Measurements from ENCODE around the gene TMEM225. TPM values are rescaled to one million over a fixed set of nuclear protein-coding genes. Genes with fewer than 3 reads are reported as not detected.
"Not testable (repeated sequence)": the region's sequence is repeated elsewhere in the genome, so short reads cannot be mapped to it uniquely, and the experiment has no call there.

The TMEM225 gene
- total RNA-seq (2014; rRNA removed; shearing (Covaris generic)) = not detected in 2 replicates

- no peak for DNase-seq (ENCODE audit: low read depth)
Measured at GRCh38 chr11:123885570-123885969, at the start of gene TMEM225. Gene TMEM225 (minus strand): TSS chr11:123885670. CDS start chr11:123885425, 245 bp downstream.

GRCh38 chr11:123924027-123924426 is 38.6 kb upstream of the TMEM225 start:
- peak; percentile 11 for DNase-seq (ENCODE audit: low read depth)

GRCh38 chr11:123920943-123921342 is 35.5 kb upstream of the TMEM225 start:
- DNase-seq (ENCODE audit: low read depth) = no peak

GRCh38 chr11:123905826-123906225 is 20.4 kb upstream of the TMEM225 start:
- no peak for DNase-seq (ENCODE audit: low read depth)

- no peak for DNase-seq (ENCODE audit: low read depth)
Measured at GRCh38 chr11:123904932-123905331, 19.5 kb upstream of the TMEM225 start.

- no peak for DNase-seq (ENCODE audit: low read depth)
Measured at GRCh38 chr11:123903932-123904331, 18.5 kb upstream of the TMEM225 start.

- no peak for DNase-seq (ENCODE audit: low read depth)
Measured at GRCh38 chr11:123901867-123902266, 16.4 kb upstream of the TMEM225 start, which contains the start of gene OR8D4. Gene OR8D4 (plus strand): TSS chr11:123902167. CDS start chr11:123906432, 4,265 bp downstream.

GRCh38 chr11:123899792-123900191 is 14.3 kb upstream of the TMEM225 start:
- DNase-seq (ENCODE audit: low read depth) = no peak

GRCh38 chr11:123892031-123892430 is 6.6 kb upstream of the TMEM225 start:
- no peak for DNase-seq (ENCODE audit: low read depth)

GRCh38 chr11:123880912-123881311 is 4.6 kb downstream of the TMEM225 start:
- DNase-seq (ENCODE audit: low read depth) = no peak

- DNase-seq (ENCODE audit: low read depth) = not testable (repeated sequence)
Measured at GRCh38 chr11:123867795-123868194, 17.7 kb downstream of the TMEM225 start.

GRCh38 chr11:123865293-123865692 is 20.2 kb downstream of the TMEM225 start:
- not testable (repeated sequence) for DNase-seq (ENCODE audit: low read depth)

- DNase-seq (ENCODE audit: low read depth) = no peak
Measured at GRCh38 chr11:123859731-123860130, 25.7 kb downstream of the TMEM225 start.

- no peak for DNase-seq (ENCODE audit: low read depth)
Measured at GRCh38 chr11:123856444-123856843, 29.0 kb downstream of the TMEM225 start.

- no peak for DNase-seq (ENCODE audit: low read depth)
Measured at GRCh38 chr11:123853038-123853437, 32.4 kb downstream of the TMEM225 start.

GRCh38 chr11:123852321-123852720 is 33.1 kb downstream of the TMEM225 start:
- DNase-seq (ENCODE audit: low read depth) = no peak

GRCh38 chr11:123851110-123851509 is 34.4 kb downstream of the TMEM225 start:
- DNase-seq (ENCODE audit: low read depth) = no peak

- peak; percentile 1 for DNase-seq (ENCODE audit: low read depth)
Measured at GRCh38 chr11:123841174-123841573, 44.3 kb downstream of the TMEM225 start.

GRCh38 chr11:123839131-123839530 is 46.3 kb downstream of the TMEM225 start:
- DNase-seq (ENCODE audit: low read depth) = no peak

GRCh38 chr11:123838659-123839058 is 46.8 kb downstream of the TMEM225 start:
- DNase-seq (ENCODE audit: low read depth) = no peak

GRCh38 chr11:123838199-123838598 is 47.3 kb downstream of the TMEM225 start:
- no peak for DNase-seq (ENCODE audit: low read depth)

GRCh38 chr11:123833095-123833494 is 52.4 kb downstream of the TMEM225 start:
- DNase-seq (ENCODE audit: low read depth) = peak; percentile 2

Measured in RPMI7951 (cell line).